ENCODE measurements around the gene GJA3. TPM values are rescaled to one million over a fixed set of nuclear protein-coding genes. Genes with fewer than 3 reads are reported as not detected.

The GJA3 gene
- 5.1 and 16.7 TPM in 2 replicates for total RNA-seq

DNA sequence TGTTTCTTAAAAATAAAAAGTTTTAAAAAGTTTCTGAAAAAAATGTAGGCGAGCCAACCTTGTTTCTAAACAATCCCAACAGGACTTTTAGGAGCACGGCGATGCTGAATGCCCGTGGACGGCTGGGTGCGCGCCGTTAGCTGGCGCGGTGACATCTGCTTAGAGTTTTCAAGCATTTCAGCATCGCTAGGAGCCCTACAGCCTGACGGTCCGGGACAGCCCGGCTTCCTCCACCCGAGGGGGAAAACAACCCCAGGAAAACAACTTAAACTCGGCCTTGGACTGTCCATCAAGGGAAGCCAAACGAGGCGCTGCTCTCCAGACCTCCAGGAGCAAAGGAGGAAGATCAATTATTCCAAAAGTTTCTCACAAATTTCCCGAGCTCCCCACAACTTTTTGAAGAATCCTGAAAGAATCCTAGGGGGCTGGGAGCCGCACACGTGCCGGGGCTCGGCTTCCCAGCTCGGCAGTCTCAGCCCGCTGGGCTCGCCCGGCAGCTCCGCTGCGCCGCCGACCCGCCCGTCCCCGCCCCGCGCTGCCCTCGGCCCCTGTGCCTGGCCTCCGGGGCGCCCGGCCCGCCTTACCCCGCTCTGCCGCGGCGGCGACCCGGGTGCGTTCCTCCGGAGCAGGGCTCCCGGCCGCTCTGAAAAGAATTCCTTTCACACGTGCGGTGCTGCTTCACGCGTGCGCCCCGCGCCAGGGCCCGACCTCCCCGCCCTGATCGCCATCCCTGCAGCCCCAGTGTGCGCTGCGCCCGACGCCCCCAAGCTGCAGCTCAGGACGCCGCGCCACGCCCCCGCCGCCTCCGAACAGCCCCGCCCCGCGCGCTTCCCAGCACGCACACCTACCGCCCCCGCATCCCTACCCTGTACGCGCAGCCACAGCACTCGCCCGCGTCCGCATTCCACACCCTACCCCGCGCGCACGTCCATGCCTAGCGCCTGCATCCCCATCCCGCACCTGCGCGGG, at the start of gene GJA3:
Gene GJA3, minus strand, starts transcription at position 747 of the 969 bp plus-strand sequence. CDS start 17,764 bp downstream, outside the sequence.

DNA sequence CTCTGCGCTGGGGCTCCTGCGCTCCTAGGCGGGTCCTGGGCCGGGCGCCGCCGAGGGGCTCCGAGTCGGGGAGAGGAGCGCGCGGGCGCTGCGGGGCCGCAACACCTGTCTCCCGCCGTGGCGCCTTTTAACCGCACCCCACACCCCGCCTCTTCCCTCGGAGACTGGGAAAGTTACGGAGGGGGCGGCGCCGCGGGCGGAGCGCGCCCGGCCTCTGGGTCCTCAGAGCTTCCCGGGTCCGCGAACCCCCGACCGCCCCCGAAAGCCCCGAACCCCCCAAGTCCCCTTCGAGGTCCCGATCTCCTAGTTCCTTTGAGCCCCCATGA, 31.9 kb upstream of the GJA3 start, which contains the start of gene GJB2:
Gene GJB2, minus strand, starts transcription at position 103 of the 326 bp plus-strand sequence. CDS start 3,357 bp downstream, outside the sequence.

Other genes starting within 250 kb of the GJA3 start
- gene ZMYM2, start 202.3 kb downstream of the GJA3 start, total RNA-seq, result 53.8 and 57.2 TPM in 2 replicates
- 0.29 and 0.33 TPM in 2 replicates for gene GJB2, start 31.9 kb upstream of the GJA3 start, total RNA-seq
- gene GJB6, start 71.3 kb upstream of the GJA3 start, total RNA-seq, result not detected in 2 replicates

All from smooth muscle cell of trachea (primary cell).